Measurements from ENCODE around the gene SLC30A1. TPM values are rescaled to one million over a fixed set of nuclear protein-coding genes. Genes with fewer than 3 reads are reported as not detected.

The SLC30A1 gene
- total RNA-seq, 2 donors from 2014 or later, result 20.7 to 25.8 TPM

GRCh38 chr1:211610779-211611556, 32.0 kb upstream of the SLC30A1 start:
- intact Hi-C loops (cut with DNase I), result no loop called here
- DNase-seq (ENCODE audit: low spot score), result no peak

DNA sequence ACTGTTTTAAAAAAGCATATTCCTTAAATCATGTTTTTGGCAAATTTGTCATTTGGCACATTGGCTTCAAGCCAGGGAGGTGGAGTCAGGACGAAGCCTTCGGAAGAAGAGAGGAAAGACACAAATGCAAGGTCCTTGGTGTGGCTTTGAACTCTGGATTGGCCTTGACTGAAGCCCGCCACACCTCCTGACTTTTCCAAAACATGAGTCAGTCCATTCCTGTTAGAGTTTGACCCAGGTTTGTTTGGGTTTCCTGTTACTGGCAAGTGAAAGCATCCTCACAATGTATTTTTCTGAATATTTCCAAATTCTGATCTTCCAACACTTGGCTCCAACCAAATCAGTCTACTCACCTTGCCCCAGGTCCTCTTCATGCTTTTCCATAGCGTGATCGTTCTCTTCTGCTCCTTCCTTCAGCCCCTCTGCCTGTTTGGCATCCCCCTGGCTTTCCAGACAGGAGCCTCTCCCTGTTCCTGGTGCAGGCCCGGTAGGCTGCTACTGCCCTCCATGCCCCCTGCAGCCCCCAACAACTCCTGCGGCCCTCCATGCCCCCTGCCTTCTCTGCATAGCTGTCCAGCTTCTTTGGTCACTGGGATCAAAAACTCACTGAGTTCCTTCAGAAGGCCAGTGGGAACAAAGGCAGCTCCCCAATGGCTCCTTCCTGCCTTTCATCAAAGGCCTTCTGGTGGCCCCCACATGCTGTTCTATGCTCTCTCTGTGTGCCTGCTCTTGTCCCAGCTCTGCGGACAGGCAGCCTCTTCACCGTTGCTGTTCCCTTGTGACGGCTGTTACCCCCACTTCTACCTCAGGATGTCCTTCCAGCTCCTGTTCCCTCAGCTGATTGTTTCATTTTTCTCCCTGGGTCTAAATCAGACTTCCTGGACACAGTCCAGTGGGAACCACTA, 30.4 kb upstream of the SLC30A1 start:
- no peak for DNase-seq (ENCODE audit: low spot score)
- intact Hi-C loops (cut with DNase I), result no loop called here

DNA sequence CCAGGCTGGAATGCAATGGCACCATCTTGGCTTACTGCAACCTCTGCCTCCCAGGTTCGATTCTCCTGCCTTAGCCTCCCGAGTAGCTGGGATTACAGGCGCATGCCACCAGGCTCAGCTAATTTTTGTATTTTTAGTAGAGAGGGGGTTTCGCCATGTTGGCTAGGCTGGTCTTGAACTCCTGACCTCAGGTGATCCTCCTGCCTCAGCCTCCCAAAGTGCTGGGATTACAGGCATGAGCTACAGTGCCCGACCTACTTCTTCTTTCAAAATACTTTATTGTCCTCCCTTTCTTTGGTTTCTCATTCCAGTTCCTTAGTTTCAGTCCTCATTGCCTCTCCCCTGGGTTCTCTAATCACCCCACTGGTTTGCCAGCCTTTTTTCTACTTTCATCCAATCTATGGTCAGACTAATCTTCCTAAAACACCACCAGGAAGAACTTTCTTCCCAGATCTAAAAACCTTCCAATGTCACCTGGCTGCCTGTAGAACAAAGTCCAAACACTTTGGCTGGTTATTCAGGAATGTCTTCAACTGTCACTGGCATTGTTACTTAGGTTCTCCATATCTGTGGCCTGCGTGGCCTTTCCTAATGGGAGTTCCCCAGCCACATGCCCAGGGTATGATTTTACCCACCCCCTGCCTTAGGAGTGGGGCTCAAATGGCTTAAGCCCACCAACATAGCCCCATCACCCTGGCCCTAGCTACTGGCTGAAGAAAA, 29.0 kb upstream of the SLC30A1 start:
- intact Hi-C loops (cut with DNase I), result no loop called here
- no peak for DNase-seq (ENCODE audit: low spot score)

GRCh38 chr1:211606914-211607753, 28.2 kb upstream of the SLC30A1 start:
- intact Hi-C loops (cut with DNase I), result no loop called here

DNA sequence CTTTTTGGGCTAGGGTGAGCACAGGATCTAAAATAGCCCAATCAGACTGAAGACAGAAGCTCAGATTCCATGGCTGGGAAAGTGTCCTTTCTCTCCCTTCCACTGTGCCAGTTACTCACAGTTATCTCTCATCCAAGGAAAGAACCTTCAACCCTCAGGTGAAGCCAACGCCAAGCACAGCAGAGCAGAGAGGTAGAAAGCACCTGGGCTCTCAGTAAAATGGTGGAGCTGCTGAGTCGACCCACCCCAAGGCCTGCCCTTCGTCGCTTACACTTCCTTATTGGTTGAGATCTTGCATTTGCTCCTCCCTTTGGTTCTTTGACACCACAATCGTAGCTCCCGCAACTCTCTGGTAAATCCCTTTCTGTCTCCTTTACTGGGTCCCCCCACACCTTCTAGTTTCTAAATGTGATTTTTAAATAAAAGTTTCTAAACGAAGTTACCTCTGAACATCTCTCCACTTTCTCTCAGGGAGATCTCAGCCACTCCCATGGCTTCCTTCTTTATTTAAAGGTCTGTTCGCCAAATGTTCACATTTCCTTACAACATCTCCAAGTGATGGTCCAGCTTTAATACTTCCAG, 27.5 kb upstream of the SLC30A1 start:
- intact Hi-C loops (cut with DNase I), result no loop called here
- no peak for DNase-seq (ENCODE audit: low spot score)

More at GRCh38 chr1:211606914-211607753, 28.2 kb upstream of the SLC30A1 start:
- no peak for DNase-seq (ENCODE audit: low spot score)

- no peak for DNase-seq (ENCODE audit: low spot score)
- intact Hi-C loops (cut with DNase I), result no loop called here
Observed at GRCh38 chr1:211605603-211606331, 26.8 kb upstream of the SLC30A1 start.

DNA sequence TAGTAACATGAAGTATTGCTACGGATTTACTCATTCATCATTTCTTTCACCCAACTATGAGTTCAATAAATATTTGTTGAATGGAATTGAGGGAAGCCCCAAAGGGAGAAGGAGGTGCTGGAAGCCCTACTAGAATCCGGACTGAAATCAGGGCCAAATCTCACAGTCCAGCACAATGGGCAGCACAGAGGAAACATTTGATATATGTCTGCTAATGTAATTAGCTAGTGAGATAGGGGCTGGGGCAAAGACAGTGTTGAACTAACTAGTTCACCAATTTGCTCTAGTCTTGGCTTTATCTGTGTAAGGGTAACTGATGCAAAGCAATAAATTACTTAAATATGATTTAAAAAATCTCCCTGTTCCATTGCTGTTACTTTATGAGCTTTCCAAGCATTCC, 26.1 kb upstream of the SLC30A1 start:
- intact Hi-C loops (cut with DNase I), result no loop called here
- DNase-seq (ENCODE audit: low spot score), result no peak

DNA sequence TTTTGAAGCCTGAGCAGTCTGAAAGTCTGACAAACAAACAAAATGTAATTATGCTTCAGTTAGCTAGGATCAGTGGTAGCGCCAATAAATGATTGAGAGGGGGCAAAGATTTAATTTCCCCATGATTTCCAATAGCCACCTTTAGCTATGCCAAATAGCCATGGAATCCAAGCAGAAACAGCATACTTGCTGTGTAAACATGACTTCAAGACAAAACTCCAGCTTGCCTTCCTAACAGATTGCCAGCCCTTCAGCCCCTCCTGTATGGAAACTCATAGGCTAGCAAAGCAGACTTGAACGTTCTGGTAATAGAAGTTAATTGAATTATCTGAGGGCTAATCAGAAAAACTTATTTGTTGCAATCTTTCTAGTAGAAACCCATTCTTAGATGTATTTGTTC, 25.6 kb upstream of the SLC30A1 start:
- no peak for DNase-seq (ENCODE audit: low spot score)
- intact Hi-C loops (cut with DNase I), result no loop called here

DNA sequence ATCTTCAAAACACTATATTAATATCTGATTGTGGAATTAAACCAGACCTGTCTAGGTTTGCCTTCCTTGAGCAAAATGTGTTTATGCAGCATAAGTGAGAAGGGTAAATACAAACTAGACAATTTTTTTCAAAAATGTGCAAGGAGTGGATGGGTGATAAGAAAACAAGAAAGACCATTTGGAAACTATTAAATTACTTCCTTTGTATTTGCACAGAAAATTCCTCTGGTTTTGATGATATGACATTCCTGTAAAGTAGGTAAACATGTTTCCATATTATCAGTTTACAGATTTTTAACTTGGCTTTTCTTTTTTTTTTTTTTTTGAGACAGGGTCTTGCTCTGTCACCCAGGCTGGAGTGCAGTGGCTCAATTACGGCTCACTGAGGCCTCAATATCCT, 24.8 kb upstream of the SLC30A1 start:
- DNase-seq (ENCODE audit: low spot score), result no peak
- intact Hi-C loops (cut with DNase I), result no loop called here

DNA sequence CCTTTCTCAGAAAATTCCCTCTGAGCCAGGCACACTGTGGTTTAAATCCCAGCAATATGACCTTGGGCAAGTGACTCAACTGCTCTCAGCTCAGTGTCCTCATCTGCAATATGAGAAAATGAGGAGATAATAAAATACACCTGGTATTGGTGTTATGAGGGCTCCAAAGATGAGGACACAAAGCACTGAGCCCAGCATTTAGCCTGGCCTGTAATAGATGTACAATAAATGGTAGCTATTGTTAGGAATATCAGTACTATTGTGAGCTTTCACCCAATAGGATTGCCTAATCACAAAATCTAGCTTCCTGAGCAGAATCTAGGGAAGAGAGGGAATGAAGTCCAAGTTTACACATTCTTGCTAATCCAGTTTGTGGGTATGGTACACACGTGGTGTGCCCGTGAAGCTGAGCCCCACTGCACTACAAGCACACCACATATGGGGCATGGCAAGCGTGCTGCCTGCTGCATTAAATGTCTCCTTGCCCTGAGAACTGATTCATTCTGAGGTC, 24.3 kb upstream of the SLC30A1 start:
- intact Hi-C loops (cut with DNase I), result no loop called here
- no peak for DNase-seq (ENCODE audit: low spot score)

GRCh38 chr1:211601982-211602670, 23.2 kb upstream of the SLC30A1 start:
- intact Hi-C loops (cut with DNase I), result no loop called here
- no peak for DNase-seq (ENCODE audit: low spot score)

GRCh38 chr1:211601159-211601558, 22.2 kb upstream of the SLC30A1 start:
- no peak for DNase-seq (ENCODE audit: low spot score)

DNA sequence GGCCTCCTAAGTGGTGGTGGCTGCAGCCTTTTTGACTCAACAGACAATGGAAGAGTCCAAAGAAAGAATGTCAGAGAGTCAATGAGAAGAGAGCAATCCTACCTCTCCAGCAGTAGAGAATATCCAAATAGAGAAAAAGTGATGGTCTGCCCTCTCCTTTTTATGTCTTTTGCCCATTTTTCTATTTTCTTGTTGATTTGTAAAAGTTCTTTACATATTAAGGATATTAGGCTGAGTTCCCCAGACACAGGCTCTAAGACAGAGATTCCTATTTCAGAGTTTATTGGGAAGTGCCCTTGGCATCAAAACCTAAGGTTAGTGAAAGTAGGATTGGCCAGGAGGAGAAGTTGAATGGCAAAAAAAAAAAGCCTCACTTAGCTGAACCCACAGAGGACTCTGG, 20.3 kb upstream of the SLC30A1 start:
- intact Hi-C loops (cut with DNase I), result no loop called here
- no peak for DNase-seq (ENCODE audit: low spot score)

More at GRCh38 chr1:211601159-211601558, 22.2 kb upstream of the SLC30A1 start:
- intact Hi-C loops (cut with DNase I), result no loop called here

DNA sequence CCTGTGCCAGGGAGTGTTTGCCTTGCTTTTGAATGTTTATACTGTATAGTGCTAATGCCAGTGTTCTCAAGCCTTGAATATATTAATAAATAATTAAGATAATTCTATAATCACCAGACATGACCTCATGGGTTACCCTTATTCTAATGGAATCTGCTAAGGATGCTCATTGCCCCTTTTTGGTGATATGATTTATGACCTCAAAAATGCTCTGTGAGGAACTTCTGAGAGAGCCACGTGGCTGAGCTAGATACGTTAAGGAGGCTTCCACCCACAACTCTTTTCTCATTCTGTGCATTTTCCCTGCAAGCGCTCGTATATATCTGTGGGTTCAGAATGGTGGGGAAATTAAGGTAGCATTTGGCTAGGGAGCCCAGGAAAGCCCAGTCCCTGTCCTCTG, 19.6 kb upstream of the SLC30A1 start:
- intact Hi-C loops (cut with DNase I), result no loop called here

DNA sequence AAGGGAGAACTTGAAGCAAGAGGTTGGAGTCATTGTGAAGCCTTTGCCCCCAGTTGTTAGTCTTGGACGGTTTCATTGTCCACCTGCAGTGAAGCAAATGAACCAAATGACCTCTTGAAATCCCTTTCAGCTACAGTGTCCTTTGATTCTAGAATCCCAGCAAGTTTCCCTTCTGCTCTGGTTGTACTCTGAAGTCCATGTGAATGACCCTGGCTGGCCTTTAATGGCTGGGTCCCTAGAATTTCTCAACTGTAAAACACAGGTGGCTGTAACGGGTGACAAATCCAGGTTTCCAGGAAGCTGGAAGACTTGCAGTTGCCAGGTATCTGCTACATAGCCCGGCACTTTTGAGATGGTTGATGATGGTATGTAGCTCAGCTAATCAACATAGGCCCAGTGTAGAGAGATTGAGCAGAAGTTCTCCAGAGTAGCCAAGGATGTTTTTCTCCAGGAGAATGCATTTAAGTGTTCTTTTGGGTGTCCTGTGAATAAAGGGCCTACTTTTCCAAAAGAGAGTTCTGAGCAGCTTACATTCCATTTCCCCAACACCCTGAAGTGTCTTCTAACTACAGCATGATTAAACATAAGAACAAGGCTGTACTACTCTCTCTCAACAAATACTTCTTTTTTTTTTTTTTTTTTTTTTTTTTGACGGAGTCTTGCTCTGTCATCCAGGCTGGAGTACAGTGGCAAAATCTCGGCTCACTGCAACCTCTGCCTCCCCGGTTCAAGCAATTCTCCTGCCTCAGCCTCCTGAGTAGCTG, 17.6 kb upstream of the SLC30A1 start:
- no peak for DNase-seq (ENCODE audit: low spot score)
- intact Hi-C loops (cut with DNase I), result no loop called here

More for the DNA sequence above, 19.6 kb upstream of the SLC30A1 start:
- DNase-seq (ENCODE audit: low spot score), result no peak

GRCh38 chr1:211595419-211595818, 16.5 kb upstream of the SLC30A1 start:
- intact Hi-C loops (cut with DNase I), result no loop called here
- DNase-seq (ENCODE audit: low spot score), result no peak
